Prostate gland (tissue), 2 donors: ENCODE data around the gene RHOBTB1. TPM values are rescaled to one million over a fixed set of nuclear protein-coding genes. Genes with fewer than 3 reads are reported as not detected.

ENCODE experiments used
- DNase-seq: peaks from one replicate; pipeline ENCODE4 v3.0.0-alpha.2; 2019; ENCODE audit warnings: low spot score
- H3K27ac ChIP-seq, 2 donors: fragments of 200-600 bp; sonication (generic); 2 replicates each; pipeline ENCODE4 v1.5.1; 2017 to 2019
- H3K27me3 ChIP-seq: fragments of 200-600 bp; sonication (generic); replicated peaks from 2 replicates; pipeline ENCODE4 v1.5.1; 2019; ENCODE audit not compliant: insufficient read depth
- H3K36me3 ChIP-seq, 2 donors: fragments of 200-600 bp; sonication (generic); 1 replicate in 1 of 2; 2 replicates in 1 of 2; pipeline versions ENCODE4 v1.5.1 to v1.8.1; 2017 to 2019
- H3K4me1 ChIP-seq: fragments of 200-600 bp; sonication (generic); replicated peaks from 2 replicates; pipeline ENCODE4 v1.5.1; 2019
- H3K4me3 ChIP-seq, 2 donors: fragments of 200-600 bp; sonication (generic); 2 replicates each; pipeline ENCODE4 v1.5.1; 2017 to 2019
- H3K9me3 ChIP-seq: fragments of 200-600 bp; sonication (generic); 2 replicates; pipeline ENCODE4 v1.5.1; 2017
- CTCF ChIP-seq, 4 experiments: fragments of 200-600 bp in 2 of 4; fragments of 450-650 bp in 2 of 4; sonication (generic) in 2 of 4; IDR thresholded peaks; 1 replicate in 3 of 4; 2 replicates in 1 of 4; pipeline ENCODE4 v1.5.1; 2016 to 2019; ENCODE audit warnings: antibody characterized with exemption in 4 of 4, mild to moderate bottlenecking in 2 of 4, moderate library complexity in 2 of 4
- POLR2A ChIP-seq: fragments of 450-650 bp; IDR thresholded peaks from one replicate; pipeline ENCODE4 v1.6.1; 2016; ENCODE audit warnings: antibody characterized with exemption, mild to moderate bottlenecking
- POLR2AphosphoS5 ChIP-seq: sonication (generic); formaldehyde crosslinking; IDR thresholded peaks from one replicate; pipeline ENCODE4 v1.6.1; 2017; ENCODE audit warnings: antibody characterized with exemption
- WGBS: methylation state at CpG from one replicate; pipeline ENCODE4 v1.1.5; 2018; 5-methylcytosine and 5-hydroxymethylcytosine counted together
- intact Hi-C: fragments of 100-400 bp; cut with DNase I; formaldehyde crosslinking; loops from one replicate; pipeline ENCODE4 v1.14.2; 2022
- total RNA-seq, 2 donors: library from RNA; depleted of rRNA; stranded (reverse); fragments of >200 nt; gene quantifications; one replicate each; pipeline ENCODE4 v1.1.0, GENCODE V29; 2016

The RHOBTB1 gene
- total RNA-seq, 2 donors from 2014 or later: 4.9 to 28.9 TPM

- WGBS: 97% methylated on average over 4 of the region's 4 CpGs
- no peak overlapping the region for H3K27ac ChIP-seq
These were observed 23.5 kb downstream of the RHOBTB1 start for GRCh38 chr10:60920479-60920878.

GRCh38 chr10:60919551-60919950 is 24.4 kb downstream of the RHOBTB1 start:
- intact Hi-C loops: no loop called here
- no peak for DNase-seq

More at GRCh38 chr10:60920479-60920878, 23.5 kb downstream of the RHOBTB1 start:
- H3K27me3 ChIP-seq: no peaks in the 10 kb centered on the region
- no peaks in the 10 kb centered on the region for H3K36me3 ChIP-seq
- no peak overlapping the region for H3K4me3 ChIP-seq
- H3K9me3 ChIP-seq: no peaks in the 10 kb centered on the region
- no peaks in the 10 kb centered on the region for H3K4me1 ChIP-seq
- no peak for DNase-seq
- intact Hi-C loops: no loop called here
- no peak for TF ChIP-seq CTCF (IDR thresholded peaks at IDR 0.05)
- no peak for TF ChIP-seq POLR2AphosphoS5
- TF ChIP-seq POLR2A: no peak

GRCh38 chr10:60917331-60918280 is 26.4 kb downstream of the RHOBTB1 start:
- Histone ChIP-seq H3K4me1 (no peaks in the 10 kb centered on the region), H3K4me3 (no peak overlapping the region), H3K27me3 (no peaks in the 10 kb centered on the region), H3K9me3 (no peaks in the 10 kb centered on the region), H3K27ac (no peak overlapping the region), H3K36me3 (no peaks in the 10 kb centered on the region)
- 94% methylated on average over 4 of the region's 4 CpGs for WGBS
- TF ChIP-seq POLR2A: no peak
- TF ChIP-seq CTCF (IDR thresholded peaks at IDR 0.05): no peak
- TF ChIP-seq POLR2AphosphoS5: no peak
- intact Hi-C loops: no loop called here
- DNase-seq: no peak

More at GRCh38 chr10:60919551-60919950, 24.4 kb downstream of the RHOBTB1 start:
- no peak overlapping the region for H3K27ac ChIP-seq
- H3K36me3 ChIP-seq: no peaks in the 10 kb centered on the region
- WGBS: 87% methylated on average over 2 of the region's 2 CpGs
- H3K27me3 ChIP-seq: no peaks in the 10 kb centered on the region
- TF ChIP-seq POLR2A (no peak), POLR2AphosphoS5 (no peak), CTCF (IDR thresholded peaks at IDR 0.05) (no peak)
- H3K4me3 ChIP-seq: no peak overlapping the region
- H3K4me1 ChIP-seq: no peaks in the 10 kb centered on the region
- H3K9me3 ChIP-seq: no peaks in the 10 kb centered on the region

GRCh38 chr10:60916025-60916424 is 28.0 kb downstream of the RHOBTB1 start:
- Histone ChIP-seq H3K9me3 (no peaks in the 10 kb centered on the region), H3K4me1 (no peaks in the 10 kb centered on the region), H3K36me3 (no peaks in the 10 kb centered on the region), H3K4me3 (no peak overlapping the region), H3K27me3 (no peaks in the 10 kb centered on the region), H3K27ac (no peak overlapping the region)
- 78% methylated on average over 4 of the region's 4 CpGs for WGBS
- DNase-seq: no peak
- intact Hi-C loops: no loop called here
- TF ChIP-seq POLR2A (no peak), CTCF (IDR thresholded peaks at IDR 0.05) (no peak), POLR2AphosphoS5 (no peak)

GRCh38 chr10:60914690-60915141 is 29.3 kb downstream of the RHOBTB1 start:
- Histone ChIP-seq H3K4me3 (no peak overlapping the region), H3K27me3 (no peaks in the 10 kb centered on the region), H3K4me1 (no peaks in the 10 kb centered on the region), H3K9me3 (no peaks in the 10 kb centered on the region), H3K27ac (no peak overlapping the region), H3K36me3 (no peaks in the 10 kb centered on the region)
- 65% methylated on average over 1 of the region's 1 CpG for WGBS
- DNase-seq: no peak
- TF ChIP-seq POLR2AphosphoS5: no peak
- TF ChIP-seq POLR2A: no peak
- no peak for TF ChIP-seq CTCF (IDR thresholded peaks at IDR 0.05)
- intact Hi-C loops: no loop called here
